Ishikawa (cell line): Measurements from ENCODE around the gene SLC25A53.

Source experiments
- CEBPB ChIP-seq: IDR thresholded peaks from 2 replicates; pipeline ENCODE4 v1.6.1; 2012
- CREB1 ChIP-seq: IDR thresholded peaks from 2 replicates; pipeline ENCODE4 v1.6.1; 2012; ENCODE audit warnings: low read depth
- EGR1 ChIP-seq: IDR thresholded peaks from 2 replicates; pipeline ENCODE4 v1.6.1; 2012
- EP300 ChIP-seq: IDR thresholded peaks from 2 replicates; pipeline ENCODE4 v1.6.1; 2012; ENCODE audit warnings: borderline replicate concordance
- FOXM1 ChIP-seq: IDR thresholded peaks from 2 replicates; pipeline ENCODE4 v1.6.1; 2012; ENCODE audit warnings: low read depth, borderline replicate concordance
- NFIC ChIP-seq: IDR thresholded peaks from 2 replicates; pipeline ENCODE4 v1.6.1; 2012
- RAD21 ChIP-seq: IDR thresholded peaks from 2 replicates; pipeline ENCODE4 v1.6.1; 2012; ENCODE audit warnings: low read depth
- TAF1 ChIP-seq: IDR thresholded peaks from 2 replicates; pipeline ENCODE4 v1.6.1; 2012; ENCODE audit warnings: low read depth, mild to moderate bottlenecking
- TCF12 ChIP-seq: IDR thresholded peaks from 2 replicates; pipeline ENCODE4 v1.6.1; 2012; ENCODE audit warnings: low read depth
- TEAD4 ChIP-seq: IDR thresholded peaks from 2 replicates; pipeline ENCODE4 v1.6.1; 2012
- YY1 ChIP-seq: IDR thresholded peaks from 2 replicates; pipeline ENCODE4 v1.6.1; 2012; ENCODE audit warnings: low read depth
- ZBTB7A ChIP-seq: IDR thresholded peaks from 2 replicates; pipeline ENCODE4 v1.6.1; 2012; ENCODE audit warnings: low read depth
- TF ChIP-seq, protein P1 (sequence below): IDR thresholded peaks from 2 replicates; pipeline ENCODE4 v1.6.1; 2012
- TF ChIP-seq, protein P2 (sequence below): IDR thresholded peaks from 2 replicates; pipeline ENCODE4 v1.6.1; 2012
- TF ChIP-seq, protein P3 (sequence below): IDR thresholded peaks from 2 replicates; pipeline ENCODE4 v1.6.1; 2012; ENCODE audit warnings: low read depth, mild to moderate bottlenecking

The SLC25A53 gene, protein sequence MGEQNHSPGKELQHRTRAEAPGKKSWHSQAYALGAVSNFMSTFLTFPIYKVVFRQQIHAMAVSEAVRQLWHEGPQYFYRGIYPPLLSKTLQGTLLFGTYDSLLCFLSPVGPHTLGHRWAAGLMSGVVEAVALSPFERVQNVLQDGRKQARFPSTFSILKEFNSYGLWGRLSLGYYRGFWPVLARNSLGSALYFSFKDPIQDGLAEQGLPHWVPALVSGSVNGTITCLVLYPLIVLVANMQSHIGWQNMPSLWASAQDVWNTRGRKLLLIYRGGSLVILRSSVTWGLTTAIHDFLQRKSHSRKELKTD

DNA sequence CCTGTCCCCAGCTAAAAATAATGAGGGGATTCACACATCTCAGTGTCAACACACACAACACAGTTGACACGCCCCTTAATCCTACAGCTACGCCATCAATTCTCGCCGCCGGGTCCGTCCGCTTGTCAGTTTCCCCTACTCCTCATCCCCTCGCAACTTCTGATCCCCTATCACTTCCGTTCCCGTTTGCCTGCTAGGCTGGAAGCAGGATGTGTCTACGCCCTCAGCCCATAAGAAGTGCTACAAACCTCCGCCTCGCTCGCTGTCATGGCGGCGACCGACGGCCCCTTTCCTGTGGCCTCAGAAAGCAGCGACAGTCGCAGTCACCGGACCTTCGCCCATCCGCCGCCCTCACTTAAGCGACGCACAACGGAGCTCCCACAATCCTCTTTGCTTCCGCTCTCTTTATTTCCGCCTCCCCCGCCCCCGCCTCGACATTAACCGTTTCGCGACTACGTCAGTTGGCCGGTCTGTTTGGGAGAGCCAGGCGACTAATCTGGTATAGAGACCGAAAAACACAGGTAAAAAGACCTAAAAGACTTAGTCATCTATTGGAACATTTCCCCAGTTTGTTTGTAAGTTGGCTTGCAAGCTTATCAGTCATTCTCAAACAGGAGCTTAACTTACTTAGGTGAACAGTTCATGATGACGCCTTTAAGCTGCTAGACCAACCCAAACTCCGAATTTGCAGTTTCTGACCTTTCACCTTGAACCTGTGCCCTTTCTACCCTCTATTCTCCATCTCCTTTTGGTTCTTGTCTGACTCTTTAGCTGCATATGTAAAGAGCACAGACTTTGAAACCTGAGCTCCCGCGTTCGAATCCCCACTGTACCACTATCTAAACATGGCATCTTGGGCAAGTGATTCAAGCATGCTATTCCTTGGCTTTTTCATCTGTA is at the start of gene SLC25A53:
TSS of gene SLC25A53 (minus strand) at position 380 of the 900 bp plus-strand sequence. CDS start 51,752 bp downstream, outside the sequence.
- TF ChIP-seq YY1, result peak; percentile 90
- TF ChIP-seq EP300, result no peak
- peak; percentile 75 for TF ChIP-seq CREB1
- TF ChIP-seq FOXM1, result no peak
- peak; percentile 51; the same call in 1 of the 2 replicates for TF ChIP-seq TCF12
- TF ChIP-seq ZBTB7A, result no peak
- TF ChIP-seq TAF1, result peak; percentile 62; the same call in 1 of the 2 replicates
- TF ChIP-seq EGR1, result peak; percentile 79
- TF ChIP-seq, protein P1, sequence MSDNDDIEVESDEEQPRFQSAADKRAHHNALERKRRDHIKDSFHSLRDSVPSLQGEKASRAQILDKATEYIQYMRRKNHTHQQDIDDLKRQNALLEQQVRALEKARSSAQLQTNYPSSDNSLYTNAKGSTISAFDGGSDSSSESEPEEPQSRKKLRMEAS, result 0 out of 2 replicates have a peak, but pooled peaks have one; percentile 20
- no peak for TF ChIP-seq NFIC
- TF ChIP-seq, protein P2, sequence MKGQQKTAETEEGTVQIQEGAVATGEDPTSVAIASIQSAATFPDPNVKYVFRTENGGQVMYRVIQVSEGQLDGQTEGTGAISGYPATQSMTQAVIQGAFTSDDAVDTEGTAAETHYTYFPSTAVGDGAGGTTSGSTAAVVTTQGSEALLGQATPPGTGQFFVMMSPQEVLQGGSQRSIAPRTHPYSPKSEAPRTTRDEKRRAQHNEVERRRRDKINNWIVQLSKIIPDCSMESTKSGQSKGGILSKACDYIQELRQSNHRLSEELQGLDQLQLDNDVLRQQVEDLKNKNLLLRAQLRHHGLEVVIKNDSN, result 0 out of 2 replicates have a peak, but pooled peaks have one; percentile 14
- TF ChIP-seq CEBPB, result no peak

DNA sequence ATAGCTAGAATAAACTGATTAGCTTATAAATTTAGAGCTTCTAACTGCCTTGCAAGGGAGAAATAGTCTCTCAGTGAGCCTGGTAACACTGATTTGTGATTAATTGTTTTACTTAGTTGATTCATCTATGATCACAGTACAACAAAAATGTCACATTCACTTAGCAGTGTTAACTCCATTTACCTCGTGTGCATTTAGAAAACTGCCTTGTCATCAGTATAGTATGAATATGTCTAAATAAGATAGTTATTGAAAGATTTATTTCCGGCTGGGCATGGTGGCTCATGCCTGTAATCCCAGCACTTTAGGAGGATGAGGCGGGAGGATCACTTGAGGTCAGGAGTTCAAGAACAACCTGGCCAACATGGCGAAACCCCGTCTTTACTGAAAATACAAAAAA is 48.7 kb upstream of the SLC25A53 start:
- TF ChIP-seq CEBPB, result no peak
- TF ChIP-seq EP300, result no peak
- no peak for TF ChIP-seq EGR1
- TF ChIP-seq, protein P3, sequence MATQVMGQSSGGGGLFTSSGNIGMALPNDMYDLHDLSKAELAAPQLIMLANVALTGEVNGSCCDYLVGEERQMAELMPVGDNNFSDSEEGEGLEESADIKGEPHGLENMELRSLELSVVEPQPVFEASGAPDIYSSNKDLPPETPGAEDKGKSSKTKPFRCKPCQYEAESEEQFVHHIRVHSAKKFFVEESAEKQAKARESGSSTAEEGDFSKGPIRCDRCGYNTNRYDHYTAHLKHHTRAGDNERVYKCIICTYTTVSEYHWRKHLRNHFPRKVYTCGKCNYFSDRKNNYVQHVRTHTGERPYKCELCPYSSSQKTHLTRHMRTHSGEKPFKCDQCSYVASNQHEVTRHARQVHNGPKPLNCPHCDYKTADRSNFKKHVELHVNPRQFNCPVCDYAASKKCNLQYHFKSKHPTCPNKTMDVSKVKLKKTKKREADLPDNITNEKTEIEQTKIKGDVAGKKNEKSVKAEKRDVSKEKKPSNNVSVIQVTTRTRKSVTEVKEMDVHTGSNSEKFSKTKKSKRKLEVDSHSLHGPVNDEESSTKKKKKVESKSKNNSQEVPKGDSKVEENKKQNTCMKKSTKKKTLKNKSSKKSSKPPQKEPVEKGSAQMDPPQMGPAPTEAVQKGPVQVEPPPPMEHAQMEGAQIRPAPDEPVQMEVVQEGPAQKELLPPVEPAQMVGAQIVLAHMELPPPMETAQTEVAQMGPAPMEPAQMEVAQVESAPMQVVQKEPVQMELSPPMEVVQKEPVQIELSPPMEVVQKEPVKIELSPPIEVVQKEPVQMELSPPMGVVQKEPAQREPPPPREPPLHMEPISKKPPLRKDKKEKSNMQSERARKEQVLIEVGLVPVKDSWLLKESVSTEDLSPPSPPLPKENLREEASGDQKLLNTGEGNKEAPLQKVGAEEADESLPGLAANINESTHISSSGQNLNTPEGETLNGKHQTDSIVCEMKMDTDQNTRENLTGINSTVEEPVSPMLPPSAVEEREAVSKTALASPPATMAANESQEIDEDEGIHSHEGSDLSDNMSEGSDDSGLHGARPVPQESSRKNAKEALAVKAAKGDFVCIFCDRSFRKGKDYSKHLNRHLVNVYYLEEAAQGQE, result no peak
- no peak for TF ChIP-seq YY1
- TF ChIP-seq TAF1, result no peak
- TF ChIP-seq FOXM1, result no peak
- TF ChIP-seq, protein P1, result no peak
- TF ChIP-seq TEAD4, result no peak

DNA sequence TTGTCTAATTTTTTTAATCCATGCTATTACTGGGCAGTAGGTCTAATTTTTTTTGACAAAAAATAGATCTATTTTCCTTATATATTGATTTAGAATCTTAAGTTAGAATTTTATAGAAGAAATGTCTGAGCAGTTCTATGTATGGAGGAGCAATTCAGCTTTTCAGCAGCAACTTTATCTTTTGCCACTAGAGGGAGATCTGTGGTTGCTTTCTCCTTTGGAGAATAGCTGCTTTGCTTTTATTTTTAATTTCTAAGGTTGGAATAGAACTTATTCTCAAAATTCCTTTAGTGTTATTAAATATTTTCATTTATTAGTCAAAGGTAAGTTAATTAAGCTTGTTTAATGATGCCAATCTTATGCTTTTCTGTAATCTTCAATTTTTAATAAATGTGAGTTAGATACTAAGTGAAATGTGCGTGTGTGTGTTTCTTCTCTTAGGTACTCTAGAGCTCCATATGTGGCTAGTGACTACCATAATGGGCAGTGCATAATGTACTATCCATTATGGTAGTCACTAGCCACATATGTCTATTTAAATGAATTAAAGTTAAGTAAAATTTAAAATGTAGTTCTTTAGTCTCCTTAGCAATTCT is 38.8 kb upstream of the SLC25A53 start:
- no peak for TF ChIP-seq YY1
- TF ChIP-seq RAD21, result peak; percentile 24; the same call in 1 of the 2 replicates
- TF ChIP-seq, protein P1, result no peak

DNA sequence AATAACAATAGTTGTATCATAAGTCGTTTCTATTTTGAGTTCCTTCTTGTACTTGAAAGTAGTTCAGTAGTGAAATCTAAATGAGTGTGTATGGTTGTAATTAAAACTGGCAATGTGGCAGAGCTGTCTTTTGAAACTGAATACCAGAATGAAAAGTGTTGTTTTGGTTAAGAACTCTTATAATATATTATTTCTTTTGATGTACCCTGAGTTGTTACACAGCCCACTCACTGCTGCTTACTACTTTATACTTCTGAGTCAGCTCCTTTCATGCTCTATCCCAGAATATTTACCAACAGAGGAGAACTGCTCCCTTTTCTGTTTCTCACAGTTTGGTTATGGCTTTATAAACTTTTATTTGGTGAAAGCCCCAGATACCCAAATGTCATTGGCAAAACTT is 38.2 kb upstream of the SLC25A53 start:
- TF ChIP-seq ZBTB7A (no peak), TCF12 (no peak), EGR1 (no peak), TAF1 (no peak), CEBPB (no peak), CREB1 (no peak), YY1 (no peak), TEAD4 (no peak), FOXM1 (no peak), EP300 (no peak), NFIC (no peak)
- TF ChIP-seq, protein P3, result no peak
- TF ChIP-seq, protein P2, result no peak
- TF ChIP-seq, protein P1, result no peak
